ENCODE data around the gene ATXN7L1. TPM values are rescaled to one million over a fixed set of nuclear protein-coding genes. Genes with fewer than 3 reads are reported as not detected.
"Not testable (repeated sequence)": the region's sequence is repeated elsewhere in the genome, so short reads cannot be mapped to it uniquely, and the experiment has no call there.

ATXN7L1 gene
- total and polyA plus RNA-seq, 2 of the 8 experiments (the other 6 are each of a cell fraction or from before 2014, with no cell fraction given): 14.3 to 34.0 TPM

GRCh38 chr7:105697169-105697568, 179.2 kb downstream of the ATXN7L1 start:
- H2BK15ac ChIP-seq (ENCODE audit: low read length); H2AFZ ChIP-seq (ENCODE audit: low read length); FAIRE-seq; H4K20me1 ChIP-seq (replicated peaks in 1 of 2; ENCODE audit: control insufficient read depth in 1 of 2, insufficient read depth in 2 of 2, low read length in 2 of 2); H3K27me3 ChIP-seq (replicated peaks in 1 of 4; ENCODE audit: control insufficient read depth in 3 of 4, extremely low read depth in 1 of 4, insufficient read depth in 3 of 4, low read length in 3 of 4); H3K18ac ChIP-seq (ENCODE audit: extremely low read depth, low read length); H2BK5ac ChIP-seq (ENCODE audit: low read depth, low read length); H2BK12ac ChIP-seq (ENCODE audit: low read depth, low read length); H3K14ac ChIP-seq (ENCODE audit: insufficient read length); H2BK20ac ChIP-seq (ENCODE audit: low read length); H3K56ac ChIP-seq (replicated peaks; ENCODE audit: insufficient read length, low read depth, low read length); H4K8ac ChIP-seq (ENCODE audit: extremely low read depth, insufficient read depth, low read length); H4K91ac ChIP-seq (replicated peaks; ENCODE audit: insufficient read length, low read length); H3K36me3 ChIP-seq (ENCODE audit: control insufficient read depth in 2 of 4, insufficient read depth in 4 of 4, low read length in 3 of 4); H4K5ac ChIP-seq (ENCODE audit: insufficient read length, low read depth, low read length); H3K79me2 ChIP-seq (ENCODE audit: control insufficient read depth in 1 of 2, insufficient read depth in 2 of 2, low read length in 2 of 2); H2BK120ac ChIP-seq (replicated peaks; ENCODE audit: low read depth, low read length); H3K4ac ChIP-seq (replicated peaks; ENCODE audit: insufficient read length, low read depth, low read length); H2AK5ac ChIP-seq (ENCODE audit: low read depth, low read length); H3K79me1 ChIP-seq (ENCODE audit: low read depth, low read length); DNase-seq (ENCODE audit: low read depth in 1 of 2, low spot score in 2 of 2); H3K23me2 ChIP-seq (ENCODE audit: low read depth, low read length); H3K23ac ChIP-seq (ENCODE audit: insufficient read length); H3K9me3 ChIP-seq (ENCODE audit: insufficient read depth in 2 of 2, low read depth in 1 of 2, low read length in 1 of 2): not testable (repeated sequence)
- TF ChIP-seq NANOG (IDR thresholded peaks at IDR 0.05; ENCODE audit: insufficient read depth, low read depth, low read length, poor library complexity, severe bottlenecking): peak; percentile 53
- TF ChIP-seq TAF1 (IDR thresholded peaks at IDR 0.05; ENCODE audit: low read depth, low read length): 0 out of 2 replicates have a peak, but pooled peaks have one; percentile 16
- Histone ChIP-seq H3K9ac (replicated peaks in 1 of 4; ENCODE audit: extremely low read depth in 1 of 4, low read depth in 3 of 4, low read length in 3 of 4) (peak overlapping the region in 1 of 4 experiments; percentile 15; a peak in 1 of 7 replicates), H3K4me2 (ENCODE audit: insufficient read depth in 1 of 2, low read depth in 2 of 2, low read length in 2 of 2) (peak overlapping the region; percentile 30 to 55; a peak in 3 of 4 replicates), H3K4me1 (replicated peaks in 1 of 4; ENCODE audit: control insufficient read depth in 3 of 4, insufficient read depth in 4 of 4, low read length in 3 of 4) (peaks cover 14 to 25% (median 18%) of the 10 kb centered on the region in 4 experiments), H3K4me3 (ENCODE audit: extremely low read depth in 1 of 4, insufficient read depth in 2 of 4, low read depth in 3 of 4, low read length in 4 of 4) (peak overlapping the region in 1 of 4 experiments; percentile 6; a peak in 1 of 8 replicates), H3K27ac (ENCODE audit: low read depth, low read length) (peak overlapping the region; percentile 21; the same call in 1 of the 2 replicates)
- POLR2A ChIA-PET (ENCODE audit: partially characterized antibody): interaction anchor here (1.4 kb wide), 1 partner anchor 57 kb away, joined by 4 read pairs; no protein-coding TSS in a partner anchor
- CTCF ChIA-PET (ENCODE audit: partially characterized antibody): interaction anchor here (1.6 to 3.4 kb wide), 3 partner anchors 10 to 64 kb away, joined by 3 to 10 read pairs (median 6); no protein-coding TSS in a partner anchor
- WGBS, 2 experiments (ENCODE audit: extremely low coverage in 1 of 2, insufficient coverage in 1 of 2, insufficient read length in 1 of 2, insufficient replicate concordance in 2 of 2, low coverage in 1 of 2, low lambda C conversion rate in 2 of 2, missing lambda C conversion rate in 1 of 2): 11% methylated on average over 11 of the region's 11 CpGs; no CpG with 5 or more reads in 1 of the 2 experiments

Data from H1 (cell line).